Measurements from ENCODE around the gene AGR2. TPM values are rescaled to one million over a fixed set of nuclear protein-coding genes. Genes with fewer than 3 reads are reported as not detected.

Gene AGR2
- total RNA-seq, 1 experiment from 2014 or later, result 0.93 TPM

DNA sequence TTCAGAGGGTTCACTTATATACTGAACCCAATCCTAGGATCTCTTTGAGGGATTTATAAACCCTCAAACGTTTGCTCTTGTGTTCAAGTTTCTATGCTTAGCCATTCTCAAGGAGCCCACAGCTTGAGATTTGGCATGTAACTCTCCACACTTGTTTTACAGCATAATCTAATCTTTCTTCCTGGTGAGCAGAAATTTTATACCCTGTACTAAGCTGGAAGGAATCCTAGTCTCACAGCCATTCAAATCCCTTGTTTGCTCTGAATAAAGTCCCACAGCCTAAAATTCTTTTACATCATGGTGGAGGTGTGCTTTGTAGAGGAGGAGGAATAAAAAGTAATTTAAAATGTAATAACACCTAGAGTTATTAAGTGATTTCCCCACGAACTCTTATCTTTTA, 5.3 kb upstream of the AGR2 start (continued):
- no peak for TF ChIP-seq POLR2A (IDR thresholded peaks at IDR 0.05; ENCODE audit: borderline replicate concordance, extremely low read depth, insufficient read depth, insufficient read length)
- TF ChIP-seq SIN3A (IDR thresholded peaks at IDR 0.05; ENCODE audit: low read depth), result no peak
- TF ChIP-seq, protein P1, sequence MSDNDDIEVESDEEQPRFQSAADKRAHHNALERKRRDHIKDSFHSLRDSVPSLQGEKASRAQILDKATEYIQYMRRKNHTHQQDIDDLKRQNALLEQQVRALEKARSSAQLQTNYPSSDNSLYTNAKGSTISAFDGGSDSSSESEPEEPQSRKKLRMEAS (IDR thresholded peaks at IDR 0.05), result no peak
- TF ChIP-seq POLR2AphosphoS5 (IDR thresholded peaks at IDR 0.05; ENCODE audit: low read depth, low read length), result no peak
- no peak for TF ChIP-seq YY1 (IDR thresholded peaks at IDR 0.05; ENCODE audit: extremely low read depth, insufficient replicate concordance, low read depth, low read length)

GRCh38 chr7:16805441-16805840, 642 bp upstream of the AGR2 start:
- no peaks in the 10 kb centered on the region for H3K27me3 ChIP-seq (ENCODE audit: insufficient read depth, low read length)
- H3K9ac ChIP-seq (ENCODE audit: low read length), result no peak overlapping the region
- no peak overlapping the region for H3K4me2 ChIP-seq (ENCODE audit: low read length)
- no peak overlapping the region for H3K4me3 ChIP-seq (replicated peaks in 1 of 2; ENCODE audit: low read depth in 1 of 2, low read length in 2 of 2)
- TF ChIP-seq REST (IDR thresholded peaks at IDR 0.05; ENCODE audit: low read depth) (no peak), ZNF274 (IDR thresholded peaks at IDR 0.05; ENCODE audit: low read depth, low read length) (no peak), EZH2 (IDR thresholded peaks at IDR 0.05) (no peak), TCF7L2 (IDR thresholded peaks at IDR 0.05; ENCODE audit: borderline replicate concordance, extremely low read depth, insufficient read depth, insufficient read length) (no peak), EGR1 (IDR thresholded peaks at IDR 0.05; ENCODE audit: low read depth) (no peak), SRF (IDR thresholded peaks at IDR 0.05; ENCODE audit: low read depth) (no peak), YY1 (IDR thresholded peaks at IDR 0.05; ENCODE audit: extremely low read depth, insufficient replicate concordance, low read depth, low read length) (no peak), JUND (IDR thresholded peaks at IDR 0.05) (no peak), EZH2phosphoT487 (IDR thresholded peaks at IDR 0.05; ENCODE audit: borderline replicate concordance) (no peak), ELF1 (IDR thresholded peaks at IDR 0.05; ENCODE audit: borderline replicate concordance, low read depth) (no peak), ZFX (IDR thresholded peaks at IDR 0.05) (no peak), FOSL1 (IDR thresholded peaks at IDR 0.05; ENCODE audit: low read depth) (no peak), POLR2A (IDR thresholded peaks at IDR 0.05; ENCODE audit: borderline replicate concordance, extremely low read depth, insufficient read depth, insufficient read length) (no peak)
- TF ChIP-seq, protein P2, sequence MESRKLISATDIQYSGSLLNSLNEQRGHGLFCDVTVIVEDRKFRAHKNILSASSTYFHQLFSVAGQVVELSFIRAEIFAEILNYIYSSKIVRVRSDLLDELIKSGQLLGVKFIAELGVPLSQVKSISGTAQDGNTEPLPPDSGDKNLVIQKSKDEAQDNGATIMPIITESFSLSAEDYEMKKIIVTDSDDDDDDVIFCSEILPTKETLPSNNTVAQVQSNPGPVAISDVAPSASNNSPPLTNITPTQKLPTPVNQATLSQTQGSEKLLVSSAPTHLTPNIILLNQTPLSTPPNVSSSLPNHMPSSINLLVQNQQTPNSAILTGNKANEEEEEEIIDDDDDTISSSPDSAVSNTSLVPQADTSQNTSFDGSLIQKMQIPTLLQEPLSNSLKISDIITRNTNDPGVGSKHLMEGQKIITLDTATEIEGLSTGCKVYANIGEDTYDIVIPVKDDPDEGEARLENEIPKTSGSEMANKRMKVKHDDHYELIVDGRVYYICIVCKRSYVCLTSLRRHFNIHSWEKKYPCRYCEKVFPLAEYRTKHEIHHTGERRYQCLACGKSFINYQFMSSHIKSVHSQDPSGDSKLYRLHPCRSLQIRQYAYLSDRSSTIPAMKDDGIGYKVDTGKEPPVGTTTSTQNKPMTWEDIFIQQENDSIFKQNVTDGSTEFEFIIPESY (IDR thresholded peaks at IDR 0.05; ENCODE audit: extremely low read depth, insufficient replicate concordance, low read length), result no peak
- TF ChIP-seq, protein P3, sequence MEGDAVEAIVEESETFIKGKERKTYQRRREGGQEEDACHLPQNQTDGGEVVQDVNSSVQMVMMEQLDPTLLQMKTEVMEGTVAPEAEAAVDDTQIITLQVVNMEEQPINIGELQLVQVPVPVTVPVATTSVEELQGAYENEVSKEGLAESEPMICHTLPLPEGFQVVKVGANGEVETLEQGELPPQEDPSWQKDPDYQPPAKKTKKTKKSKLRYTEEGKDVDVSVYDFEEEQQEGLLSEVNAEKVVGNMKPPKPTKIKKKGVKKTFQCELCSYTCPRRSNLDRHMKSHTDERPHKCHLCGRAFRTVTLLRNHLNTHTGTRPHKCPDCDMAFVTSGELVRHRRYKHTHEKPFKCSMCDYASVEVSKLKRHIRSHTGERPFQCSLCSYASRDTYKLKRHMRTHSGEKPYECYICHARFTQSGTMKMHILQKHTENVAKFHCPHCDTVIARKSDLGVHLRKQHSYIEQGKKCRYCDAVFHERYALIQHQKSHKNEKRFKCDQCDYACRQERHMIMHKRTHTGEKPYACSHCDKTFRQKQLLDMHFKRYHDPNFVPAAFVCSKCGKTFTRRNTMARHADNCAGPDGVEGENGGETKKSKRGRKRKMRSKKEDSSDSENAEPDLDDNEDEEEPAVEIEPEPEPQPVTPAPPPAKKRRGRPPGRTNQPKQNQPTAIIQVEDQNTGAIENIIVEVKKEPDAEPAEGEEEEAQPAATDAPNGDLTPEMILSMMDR (IDR thresholded peaks at IDR 0.05 in 2 of 3, conservative IDR thresholded peaks at IDR 0.05 in 1 of 3; ENCODE audit: borderline replicate concordance in 1 of 3, insufficient read depth in 1 of 3, low read depth in 2 of 3, low read length in 2 of 3), result no peak
- no peak overlapping the region for H2AFZ ChIP-seq (ENCODE audit: low read depth, low read length, poor library complexity, severe bottlenecking)
- ChIA-PET POLR2A (no interaction called here), RAD21 (ENCODE audit: low non-redundant PET in 1 of 2, low total read pairs in 2 of 2, uncharacterized antibody in 2 of 2, unreplicated experiment in 2 of 2) (no interaction called here), CTCF (no interaction called here)
- no peak for ATAC-seq
- no peaks in the 10 kb centered on the region for H3K9me3 ChIP-seq (ENCODE audit: control insufficient read depth in 1 of 2, insufficient read depth in 1 of 2, low read depth in 1 of 2, low read length in 2 of 2)
- H3K9me2 ChIP-seq (ENCODE audit: insufficient read depth), result no peaks in the 10 kb centered on the region
- BruUV-seq (replicated peaks), result no TSS peak
- no peak for DNase-seq (ENCODE audit: low read depth, low spot score)
- H3K4me1 ChIP-seq (ENCODE audit: control insufficient read depth in 1 of 2, insufficient read depth in 2 of 2, low read length in 2 of 2), result no peaks in the 10 kb centered on the region
- H3K27ac ChIP-seq (ENCODE audit: low read depth, low read length), result no peak overlapping the region
- intact Hi-C loops (cut with micrococcal nuclease), result no loop called here
- no peaks in the 10 kb centered on the region for H3K36me3 ChIP-seq (ENCODE audit: control insufficient read depth in 1 of 2, insufficient read depth in 2 of 2, low read length in 2 of 2)
- no peaks in the 10 kb centered on the region for H3K79me2 ChIP-seq (ENCODE audit: insufficient read depth, low read length)
- no peaks in the 10 kb centered on the region for H4K20me1 ChIP-seq (ENCODE audit: insufficient read depth)
